CD14-positive monocyte (primary cell): ENCODE results near the gene EID1. TPM values are rescaled to one million over a fixed set of nuclear protein-coding genes. Genes with fewer than 3 reads are reported as not detected.

Experiments
- DNase-seq, 3 donors: peaks; one replicate each; pipeline ENCODE4 v3.0.0-alpha.2; 2011 to 2022
- H2AFZ ChIP-seq: 2 replicates; pipeline ENCODE4 v1.6.0; 2012; ENCODE audit warnings: mild to moderate bottlenecking, low read depth, low read length, inconsistent platforms; ENCODE audit not compliant: insufficient read depth, poor library complexity, severe bottlenecking
- H3K27ac ChIP-seq, 2 donors: 1 replicate in 1 of 2; 2 replicates in 1 of 2; pipeline ENCODE4 v1.5.1; 2012 to 2013; ENCODE audit warnings: low read length in 2 of 2, control low read depth in 1 of 2, inconsistent platforms in 1 of 2, low read depth in 1 of 2, mild to moderate bottlenecking in 1 of 2
- H3K27me3 ChIP-seq, 2 donors: one replicate each; pipeline versions ENCODE4 v1.6.0 to v1.6.1; 2011 to 2013; ENCODE audit warnings: low read length in 2 of 2; ENCODE audit not compliant: control insufficient read depth in 2 of 2, insufficient read depth in 2 of 2
- H3K36me3 ChIP-seq, 2 donors: replicated peaks in 1 of 2; 1 replicate in 1 of 2; 2 replicates in 1 of 2; pipeline versions ENCODE4 v1.5.1 to v1.6.1; 2012 to 2013; ENCODE audit warnings: low read length in 2 of 2, control low read depth in 1 of 2, inconsistent platforms in 1 of 2, mild to moderate bottlenecking in 1 of 2; ENCODE audit not compliant: insufficient read depth in 2 of 2, control insufficient read depth in 1 of 2
- H3K4me1 ChIP-seq, 2 donors: 1 replicate in 1 of 2; 2 replicates in 1 of 2; pipeline versions ENCODE4 v1.5.1 to v1.6.1; 2012 to 2013; ENCODE audit warnings: low read length in 2 of 2, control low read depth in 1 of 2, inconsistent platforms in 1 of 2, mild to moderate bottlenecking in 1 of 2, moderate library complexity in 1 of 2; ENCODE audit not compliant: insufficient read depth in 2 of 2, control insufficient read depth in 1 of 2
- H3K4me2 ChIP-seq: replicated peaks from 2 replicates; pipeline ENCODE3; 2012; ENCODE audit warnings: low read length, moderate library complexity, mild to moderate bottlenecking; ENCODE audit not compliant: poor library complexity, severe bottlenecking; ENCODE audit errors: extremely low read depth
- H3K4me3 ChIP-seq, 3 experiments: fragments of 200-600 bp in 1 of 3; sonication (generic) in 1 of 3; replicated peaks in 1 of 3; 1 replicate in 2 of 3; 2 replicates in 1 of 3; pipeline ENCODE4 v1.5.1; 2011 to 2013; ENCODE audit warnings: low read length in 3 of 3, mild to moderate bottlenecking in 3 of 3, control low read depth in 2 of 3, low read depth in 2 of 3, inconsistent platforms in 1 of 3, moderate library complexity in 1 of 3
- H3K79me2 ChIP-seq: 2 replicates; pipeline ENCODE4 v1.6.0; 2012; ENCODE audit warnings: mild to moderate bottlenecking, control low read depth, inconsistent platforms, low read length, moderate library complexity; ENCODE audit not compliant: insufficient read depth
- H3K9ac ChIP-seq: 2 replicates; pipeline ENCODE4 v1.6.0; 2017; ENCODE audit warnings: low read length, mild to moderate bottlenecking; ENCODE audit not compliant: insufficient read depth, poor library complexity, severe bottlenecking
- H3K9me3 ChIP-seq, 2 donors: replicated peaks in 1 of 2; 1 replicate in 1 of 2; 2 replicates in 1 of 2; pipeline versions ENCODE4 v1.5.1 to v1.6.1; 2012 to 2013; ENCODE audit warnings: low read length in 2 of 2, control low read depth in 1 of 2; ENCODE audit not compliant: control insufficient read depth in 1 of 2, insufficient read depth in 1 of 2
- H4K20me1 ChIP-seq: 2 replicates; pipeline ENCODE4 v1.6.0; 2012; ENCODE audit warnings: mild to moderate bottlenecking, low read length, control low read depth, moderate library complexity; ENCODE audit not compliant: insufficient read depth
- H3K27ac Mint-ChIP-seq, 7 donors: one replicate each; pipeline ENCODE4 v1.8.0; 2020; ENCODE audit warnings: mild to moderate bottlenecking in 7 of 7, mixed read lengths in 7 of 7, moderate library complexity in 6 of 7, inconsistent platforms in 2 of 7
- H3K27me3 Mint-ChIP-seq, 3 donors: one replicate each; pipeline ENCODE4 v1.8.0; 2021 to 2022; ENCODE audit warnings: low read depth in 3 of 3, mild to moderate bottlenecking in 3 of 3, mixed read lengths in 3 of 3, moderate library complexity in 3 of 3, inconsistent platforms in 1 of 3
- H3K36me3 Mint-ChIP-seq, 2 donors: one replicate each; pipeline ENCODE4 v1.8.0; 2020; ENCODE audit warnings: mixed read lengths in 2 of 2, inconsistent platforms in 1 of 2, mild to moderate bottlenecking in 1 of 2
- H3K4me1 Mint-ChIP-seq: one replicate; pipeline ENCODE4 v1.8.0; 2020; ENCODE audit warnings: mild to moderate bottlenecking, mixed read lengths
- H3K4me3 Mint-ChIP-seq, 2 donors: one replicate each; pipeline ENCODE4 v1.8.0; 2020; ENCODE audit warnings: mild to moderate bottlenecking in 2 of 2, mixed read lengths in 2 of 2, moderate library complexity in 1 of 2
- H3K9me3 Mint-ChIP-seq, 7 donors: one replicate each; pipeline ENCODE4 v1.8.0; 2020 to 2022; ENCODE audit warnings: mixed read lengths in 7 of 7, mild to moderate bottlenecking in 6 of 7, moderate library complexity in 6 of 7, inconsistent platforms in 2 of 7
- CTCF ChIP-seq: fragments of 200-600 bp; IDR thresholded peaks from one replicate; pipeline ENCODE4 v1.8.0; 2022; ENCODE audit warnings: antibody characterized with exemption, mild to moderate bottlenecking
- WGBS: methylation state at CpG from one replicate; pipeline ENCODE4 v1.1.5; 2013; ENCODE audit warnings: missing lambda C conversion rate; ENCODE audit not compliant: insufficient coverage; 5-methylcytosine and 5-hydroxymethylcytosine counted together
- intact Hi-C, 2 donors: fragments of 100-400 bp; cut with micrococcal nuclease; formaldehyde crosslinking; loops; one replicate each; pipeline versions ENCODE4 v1.15.0 to v1.15.1; 2023
- polyA plus RNA-seq, 3 donors: library from polyadenylated mRNA; depleted of rRNA in 1 of 3; unstranded in 2 of 3; stranded (reverse) in 1 of 3; fragments of 300-500 nt in 2 of 3; fragments of >200 nt in 1 of 3; fragmentation: Illumina TruSeq in 2 of 3; gene quantifications; 1 replicate in 2 of 3; 2 replicates in 1 of 3; pipeline ENCODE4 v1.2.3, GENCODE V29; 2012 to 2021

The EID1 gene
- polyA plus RNA-seq, 3 donors: 41.2 to 182 (median 181) TPM

- no peaks in the 10 kb centered on the region for H3K79me2 ChIP-seq
- peak overlapping the region; percentile 55 for H2AFZ ChIP-seq
- H3K9me3 Mint-ChIP-seq: no peaks in the 10 kb centered on the region
- no peak for TF ChIP-seq CTCF
- no peak overlapping the region for H3K27ac ChIP-seq
- no peak overlapping the region for H3K9ac ChIP-seq
- no peak overlapping the region for H3K27ac Mint-ChIP-seq
- intact Hi-C loops: no loop called here
- H3K9me3 ChIP-seq: no peaks in the 10 kb centered on the region
- H3K4me3 Mint-ChIP-seq: no peak overlapping the region
- no peak for DNase-seq
- H3K36me3 Mint-ChIP-seq: no peaks in the 10 kb centered on the region
- no peak overlapping the region for H3K4me2 ChIP-seq
- H4K20me1 ChIP-seq: no peaks in the 10 kb centered on the region
- H3K4me1 Mint-ChIP-seq: peaks cover 15% of the 10 kb centered on the region
- no CpG with 5 or more reads among the region's 2 CpGs for WGBS
- H3K27me3 Mint-ChIP-seq: peaks cover 0 to 3% (median 0%) of the 10 kb centered on the region in 3 donors
- H3K4me1 ChIP-seq: peaks cover 0 to 9% of the 10 kb centered on the region in 2 donors
- no peak overlapping the region for H3K4me3 ChIP-seq
- no peaks in the 10 kb centered on the region for H3K36me3 ChIP-seq
- no peaks in the 10 kb centered on the region for H3K27me3 ChIP-seq
These were observed 19.5 kb upstream of the EID1 start for GRCh38 chr15:48858401-48858800.

- Mint-ChIP-seq H3K9me3 (no peaks in the 10 kb centered on the region), H3K4me1 (peaks cover 15% of the 10 kb centered on the region), H3K27ac (no peak overlapping the region), H3K4me3 (no peak overlapping the region), H3K36me3 (no peaks in the 10 kb centered on the region), H3K27me3 (peaks cover 0 to 3% (median 0%) of the 10 kb centered on the region in 3 donors)
- no peak overlapping the region for H3K4me2 ChIP-seq
- intact Hi-C loops: no loop called here
- WGBS: 100% methylated on average over 1 of the region's 2 CpGs
- no peak overlapping the region for H2AFZ ChIP-seq
- no peaks in the 10 kb centered on the region for H3K36me3 ChIP-seq
- no peaks in the 10 kb centered on the region for H3K79me2 ChIP-seq
- no peaks in the 10 kb centered on the region for H3K27me3 ChIP-seq
- H3K4me1 ChIP-seq: peaks cover 0 to 9% of the 10 kb centered on the region in 2 donors
- no peak overlapping the region for H3K9ac ChIP-seq
- TF ChIP-seq CTCF: no peak
- DNase-seq: no peak
- H3K4me3 ChIP-seq: no peak overlapping the region
- H4K20me1 ChIP-seq: no peaks in the 10 kb centered on the region
- H3K27ac ChIP-seq: no peak overlapping the region
- no peaks in the 10 kb centered on the region for H3K9me3 ChIP-seq
These were observed 18.5 kb upstream of the EID1 start for GRCh38 chr15:48859426-48859825.
